ENCODE results near the gene CCL14. TPM values are rescaled to one million over a fixed set of nuclear protein-coding genes. Genes with fewer than 3 reads are reported as not detected.

Gene CCL14
- total RNA-seq, 5 donors from 2014 or later (not counting 1 experiment from before 2014, with no cell fraction given) = not detected

GRCh38 chr17:35968520-35969054, 17.9 kb downstream of the CCL14 start:
- Histone ChIP-seq H3K9me3 (no peaks in the 10 kb centered on the region), H3K27me3 (replicated peaks in 1 of 2; ENCODE audit: control insufficient read depth in 2 of 2, extremely low read depth in 1 of 2, insufficient read depth in 2 of 2, low read length in 1 of 2) (no peaks in the 10 kb centered on the region), H3K4me1 (ENCODE audit: control insufficient read depth in 1 of 2, extremely low read depth in 1 of 2, insufficient read depth in 2 of 2, low read length in 2 of 2) (peaks cover 0 to 5% of the 10 kb centered on the region in 2 experiments), H3K4me3 (ENCODE audit: control insufficient read depth in 1 of 2, extremely low read depth in 1 of 2, low read length in 1 of 2) (no peak overlapping the region), H3K27ac (ENCODE audit: low read length) (no peak overlapping the region), H3K36me3 (ENCODE audit: control insufficient read depth in 2 of 2, extremely low read depth in 1 of 2, insufficient read depth in 1 of 2, low read length in 1 of 2) (no peaks in the 10 kb centered on the region)
- 93% methylated on average over 7 of the region's 10 CpGs for WGBS (ENCODE audit: insufficient coverage)
- Mint-ChIP-seq H3K27me3 (peaks cover 0 to under 1% of the 10 kb centered on the region in 2 donors), H3K27ac (no peak overlapping the region), H3K4me1 (peaks cover 0 to 4% (median 2%) of the 10 kb centered on the region in 3 donors), H3K9me3 (no peaks in the 10 kb centered on the region), H3K4me3 (no peak overlapping the region), H3K36me3 (no peaks in the 10 kb centered on the region)
- ATAC-seq (replicated peaks in 1 of 4) (no peak), DNase-seq (no peak)
- POLR2A ChIA-PET = no interaction called here
- CTCF ChIA-PET = interaction anchor here (0.6 to 1.4 kb wide), 2 partner anchors 22 to 104 kb away, joined by 4 to 9 read pairs; no protein-coding TSS in a partner anchor

GRCh38 chr17:35965272-35965671, 21.3 kb downstream of the CCL14 start:
- peaks cover 0 to 4% (median 2%) of the 10 kb centered on the region in 3 donors for H3K4me1 Mint-ChIP-seq
- peaks cover 8 to 10% of the 10 kb centered on the region in 2 donors for H3K27me3 Mint-ChIP-seq
- Histone ChIP-seq H3K4me3 (ENCODE audit: control insufficient read depth in 1 of 2, extremely low read depth in 1 of 2, low read length in 1 of 2) (no peak overlapping the region), H3K4me1 (ENCODE audit: control insufficient read depth in 1 of 2, extremely low read depth in 1 of 2, insufficient read depth in 2 of 2, low read length in 2 of 2) (peaks cover 0 to 5% of the 10 kb centered on the region in 2 experiments), H3K9me3 (no peaks in the 10 kb centered on the region), H3K27me3 (replicated peaks in 1 of 2; ENCODE audit: control insufficient read depth in 2 of 2, extremely low read depth in 1 of 2, insufficient read depth in 2 of 2, low read length in 1 of 2) (peaks cover 0 to 3% of the 10 kb centered on the region in 2 experiments), H3K27ac (ENCODE audit: low read length) (no peak overlapping the region), H3K36me3 (ENCODE audit: control insufficient read depth in 2 of 2, extremely low read depth in 1 of 2, insufficient read depth in 1 of 2, low read length in 1 of 2) (no peaks in the 10 kb centered on the region)
- H3K9me3 Mint-ChIP-seq = no peaks in the 10 kb centered on the region
- H3K27ac Mint-ChIP-seq = no peak overlapping the region
- 89% methylated on average over 3 of the region's 7 CpGs for WGBS (ENCODE audit: insufficient coverage)
- DNase-seq = no peak
- ATAC-seq (replicated peaks in 1 of 4) = no peak
- H3K36me3 Mint-ChIP-seq = no peaks in the 10 kb centered on the region
- POLR2A ChIA-PET = no interaction called here
- CTCF ChIA-PET = no interaction called here
- no peak overlapping the region for H3K4me3 Mint-ChIP-seq

GRCh38 chr17:35963663-35964062, 22.9 kb downstream of the CCL14 start:
- CTCF ChIA-PET = no interaction called here
- Mint-ChIP-seq H3K9me3 (no peaks in the 10 kb centered on the region), H3K36me3 (no peaks in the 10 kb centered on the region), H3K27me3 (peaks cover 13% of the 10 kb centered on the region in 2 donors), H3K4me3 (no peak overlapping the region), H3K27ac (no peak overlapping the region), H3K4me1 (no peaks in the 10 kb centered on the region)
- H3K4me3 ChIP-seq (ENCODE audit: control insufficient read depth in 1 of 2, extremely low read depth in 1 of 2, low read length in 1 of 2) = no peak overlapping the region
- no peak overlapping the region for H3K27ac ChIP-seq (ENCODE audit: low read length)
- POLR2A ChIA-PET = interaction anchor here in 1 of 2 donors (0.6 kb wide), 1 partner anchor 11 kb away, joined by 4 read pairs; no protein-coding TSS in a partner anchor
- ATAC-seq (replicated peaks in 1 of 4) (no peak), DNase-seq (no peak)
- no peaks in the 10 kb centered on the region for H3K4me1 ChIP-seq (ENCODE audit: control insufficient read depth in 1 of 2, extremely low read depth in 1 of 2, insufficient read depth in 2 of 2, low read length in 2 of 2)
- peaks cover 0 to 3% of the 10 kb centered on the region in 2 experiments for H3K27me3 ChIP-seq (replicated peaks in 1 of 2; ENCODE audit: control insufficient read depth in 2 of 2, extremely low read depth in 1 of 2, insufficient read depth in 2 of 2, low read length in 1 of 2)
- WGBS (ENCODE audit: insufficient coverage) = 100% methylated on average over 1 of the region's 6 CpGs
- no peaks in the 10 kb centered on the region for H3K9me3 ChIP-seq
- no peaks in the 10 kb centered on the region for H3K36me3 ChIP-seq (ENCODE audit: control insufficient read depth in 2 of 2, extremely low read depth in 1 of 2, insufficient read depth in 1 of 2, low read length in 1 of 2)

- WGBS (ENCODE audit: insufficient coverage) = 69% methylated on average over 3 of the region's 7 CpGs
- Histone ChIP-seq H3K4me1 (ENCODE audit: control insufficient read depth in 1 of 2, extremely low read depth in 1 of 2, insufficient read depth in 2 of 2, low read length in 2 of 2) (no peaks in the 10 kb centered on the region), H3K36me3 (ENCODE audit: control insufficient read depth in 2 of 2, extremely low read depth in 1 of 2, insufficient read depth in 1 of 2, low read length in 1 of 2) (no peaks in the 10 kb centered on the region), H3K9me3 (no peaks in the 10 kb centered on the region), H3K4me3 (ENCODE audit: control insufficient read depth in 1 of 2, extremely low read depth in 1 of 2, low read length in 1 of 2) (no peak overlapping the region), H3K27me3 (replicated peaks in 1 of 2; ENCODE audit: control insufficient read depth in 2 of 2, extremely low read depth in 1 of 2, insufficient read depth in 2 of 2, low read length in 1 of 2) (peaks cover 0 to 8% of the 10 kb centered on the region in 2 experiments), H3K27ac (ENCODE audit: low read length) (no peak overlapping the region)
- Mint-ChIP-seq H3K36me3 (no peaks in the 10 kb centered on the region), H3K9me3 (no peaks in the 10 kb centered on the region), H3K4me3 (no peak overlapping the region), H3K4me1 (no peaks in the 10 kb centered on the region), H3K27ac (no peak overlapping the region), H3K27me3 (peaks cover 8 to 20% of the 10 kb centered on the region in 2 donors)
- ChIA-PET POLR2A (no interaction called here), CTCF (no interaction called here)
- DNase-seq (no peak), ATAC-seq (replicated peaks in 1 of 4) (no peak)
These were observed 32.8 kb downstream of the CCL14 start for GRCh38 chr17:35953720-35954119.

- DNase-seq = no peak
- H3K9me3 Mint-ChIP-seq = no peaks in the 10 kb centered on the region
- H3K27me3 ChIP-seq (replicated peaks in 1 of 2; ENCODE audit: control insufficient read depth in 2 of 2, extremely low read depth in 1 of 2, insufficient read depth in 2 of 2, low read length in 1 of 2) = peaks cover 0 to 6% of the 10 kb centered on the region in 2 experiments
- H3K4me1 ChIP-seq (ENCODE audit: control insufficient read depth in 1 of 2, extremely low read depth in 1 of 2, insufficient read depth in 2 of 2, low read length in 2 of 2) = peaks cover 0 to 10% of the 10 kb centered on the region in 2 experiments
- H3K4me3 Mint-ChIP-seq = no peak overlapping the region
- H3K27ac Mint-ChIP-seq = no peak overlapping the region
- no peak overlapping the region for H3K27ac ChIP-seq (ENCODE audit: low read length)
- H3K9me3 ChIP-seq = no peaks in the 10 kb centered on the region
- H3K4me3 ChIP-seq (ENCODE audit: control insufficient read depth in 1 of 2, extremely low read depth in 1 of 2, low read length in 1 of 2) = no peak overlapping the region
- ATAC-seq (replicated peaks in 1 of 4) = no peak
- POLR2A ChIA-PET = no interaction called here
- H3K36me3 Mint-ChIP-seq = no peaks in the 10 kb centered on the region
- WGBS (ENCODE audit: insufficient coverage) = 90% methylated on average over 2 of the region's 3 CpGs
- H3K36me3 ChIP-seq (ENCODE audit: control insufficient read depth in 2 of 2, extremely low read depth in 1 of 2, insufficient read depth in 1 of 2, low read length in 1 of 2) = no peaks in the 10 kb centered on the region
- no peaks in the 10 kb centered on the region for H3K27me3 Mint-ChIP-seq
- CTCF ChIA-PET = interaction anchor here in 1 of 2 donors (0.6 kb wide), 1 partner anchor 927 kb away, joined by 3 read pairs; no protein-coding TSS in a partner anchor
- H3K4me1 Mint-ChIP-seq = peaks cover 0 to 2% (median 0%) of the 10 kb centered on the region in 3 donors
These were observed 37.1 kb downstream of the CCL14 start for GRCh38 chr17:35949401-35949800.

GRCh38 chr17:35948092-35948491, 38.4 kb downstream of the CCL14 start:
- Mint-ChIP-seq H3K36me3 (no peaks in the 10 kb centered on the region), H3K27ac (no peak overlapping the region), H3K4me3 (no peak overlapping the region), H3K4me1 (peaks cover 0 to 2% (median 0%) of the 10 kb centered on the region in 3 donors), H3K27me3 (peaks cover 0 to 4% of the 10 kb centered on the region in 2 donors), H3K9me3 (no peaks in the 10 kb centered on the region)
- peaks cover 0 to 10% of the 10 kb centered on the region in 2 experiments for H3K4me1 ChIP-seq (ENCODE audit: control insufficient read depth in 1 of 2, extremely low read depth in 1 of 2, insufficient read depth in 2 of 2, low read length in 2 of 2)
- ChIA-PET POLR2A (no interaction called here), CTCF (interaction anchor here (0.6 to 0.7 kb wide), 5 partner anchors 10 to 1587 kb away, joined by 3 to 6 read pairs (median 3); no protein-coding TSS in a partner anchor)
- ATAC-seq (replicated peaks in 1 of 4) = no peak
- 96% methylated on average over 5 of the region's 7 CpGs for WGBS (ENCODE audit: insufficient coverage)
- no peak overlapping the region for H3K4me3 ChIP-seq (ENCODE audit: control insufficient read depth in 1 of 2, extremely low read depth in 1 of 2, low read length in 1 of 2)
- H3K27me3 ChIP-seq (replicated peaks in 1 of 2; ENCODE audit: control insufficient read depth in 2 of 2, extremely low read depth in 1 of 2, insufficient read depth in 2 of 2, low read length in 1 of 2) = no peaks in the 10 kb centered on the region
- no peaks in the 10 kb centered on the region for H3K36me3 ChIP-seq (ENCODE audit: control insufficient read depth in 2 of 2, extremely low read depth in 1 of 2, insufficient read depth in 1 of 2, low read length in 1 of 2)
- DNase-seq = no peak
- H3K9me3 ChIP-seq = no peaks in the 10 kb centered on the region
- no peak overlapping the region for H3K27ac ChIP-seq (ENCODE audit: low read length)
